GM21515 (cell line): Measurements from ENCODE around the gene KCNQ4.

ENCODE experiments used
- ATAC-seq: cut with Tn5 transposase; IDR thresholded peaks from one replicate; pipeline ENCODE4 v1.9.1; 2021; ENCODE audit not compliant: unreplicated experiment

KCNQ4 gene

GRCh38 chr1:40887652-40888051, 104.1 kb downstream of the KCNQ4 start:
- no peak for ATAC-seq
